A673 (cell line): ENCODE data around the gene ALDH1B1.

ENCODE experiments used
- EZH2 ChIP-seq: fragments of 200-600 bp; sonication (generic); IDR thresholded peaks from 2 replicates; pipeline ENCODE4 v1.6.1; 2017; ENCODE audit warnings: borderline replicate concordance, low read depth, mild to moderate bottlenecking, mixed read lengths, antibody characterized with exemption, low read length; ENCODE audit not compliant: poor library complexity, severe bottlenecking
- TF ChIP-seq, protein P1 (sequence below): fragments of 300-800, 200-600 bp; sonication (generic); conservative IDR thresholded peaks from 2 replicates; pipeline ENCODE4 v1.5.1; 2017; ENCODE audit warnings: low read depth, mild to moderate bottlenecking, antibody characterized with exemption, low read length, moderate library complexity, mixed read lengths

DNA sequence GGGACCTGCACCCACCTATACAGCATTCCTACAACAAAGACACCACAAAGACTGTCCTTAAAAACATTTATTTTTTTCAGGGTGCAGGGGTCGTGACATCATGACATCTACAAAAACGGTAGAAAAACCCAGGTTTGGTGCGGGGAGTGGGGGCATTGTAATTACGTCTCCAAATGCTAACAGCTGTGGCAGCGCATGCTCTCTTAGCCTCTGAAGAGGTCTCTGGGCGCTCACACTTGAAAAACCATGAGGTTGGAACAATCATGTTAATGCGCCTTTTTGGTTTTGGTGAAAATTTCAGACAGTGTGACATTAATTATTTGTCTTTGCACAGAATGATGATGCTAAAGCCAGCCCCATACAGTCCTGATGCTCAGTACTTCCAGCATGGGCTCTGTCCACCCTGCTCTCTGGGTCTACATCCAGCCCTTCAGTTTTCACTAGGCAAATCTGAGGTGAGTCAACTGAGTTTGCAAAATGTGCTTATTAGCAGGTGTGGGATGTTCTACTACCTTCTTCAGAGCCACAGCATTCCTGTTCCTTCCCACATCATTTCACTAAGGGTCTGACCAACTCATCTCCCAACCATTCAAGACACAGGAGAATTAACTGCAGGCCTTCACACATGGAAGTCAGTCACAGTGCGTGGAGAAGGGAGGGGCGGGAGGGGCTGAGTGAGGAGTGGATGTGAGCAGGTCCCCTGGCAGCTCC lies 14.1 kb downstream of the ALDH1B1 start:
- TF ChIP-seq, protein P1, sequence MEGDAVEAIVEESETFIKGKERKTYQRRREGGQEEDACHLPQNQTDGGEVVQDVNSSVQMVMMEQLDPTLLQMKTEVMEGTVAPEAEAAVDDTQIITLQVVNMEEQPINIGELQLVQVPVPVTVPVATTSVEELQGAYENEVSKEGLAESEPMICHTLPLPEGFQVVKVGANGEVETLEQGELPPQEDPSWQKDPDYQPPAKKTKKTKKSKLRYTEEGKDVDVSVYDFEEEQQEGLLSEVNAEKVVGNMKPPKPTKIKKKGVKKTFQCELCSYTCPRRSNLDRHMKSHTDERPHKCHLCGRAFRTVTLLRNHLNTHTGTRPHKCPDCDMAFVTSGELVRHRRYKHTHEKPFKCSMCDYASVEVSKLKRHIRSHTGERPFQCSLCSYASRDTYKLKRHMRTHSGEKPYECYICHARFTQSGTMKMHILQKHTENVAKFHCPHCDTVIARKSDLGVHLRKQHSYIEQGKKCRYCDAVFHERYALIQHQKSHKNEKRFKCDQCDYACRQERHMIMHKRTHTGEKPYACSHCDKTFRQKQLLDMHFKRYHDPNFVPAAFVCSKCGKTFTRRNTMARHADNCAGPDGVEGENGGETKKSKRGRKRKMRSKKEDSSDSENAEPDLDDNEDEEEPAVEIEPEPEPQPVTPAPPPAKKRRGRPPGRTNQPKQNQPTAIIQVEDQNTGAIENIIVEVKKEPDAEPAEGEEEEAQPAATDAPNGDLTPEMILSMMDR, result no peak
- TF ChIP-seq EZH2, result no peak
